Skin of body (tissue), 2 donors: ENCODE results near the gene C1QL1. TPM values are rescaled to one million over a fixed set of nuclear protein-coding genes. Genes with fewer than 3 reads are reported as not detected.
A peak's percentile ranks its signal among the peaks of the same experiment; 100 is the strongest.

ENCODE experiments used
- DNase-seq: peaks from one replicate; lab custom pipeline; 2025; lab: John Stamatoyannopoulos, UW
- total RNA-seq: library from RNA; depleted of rRNA; stranded (reverse); fragments of >200 nt; gene quantifications from one replicate; pipeline ENCODE4 v1.2.3, GENCODE V29; 2014

C1QL1 gene
- total RNA-seq, result 0.20 TPM

GRCh38 chr17:44968225-44969143, at the start of gene C1QL1:
TSS of gene C1QL1 (minus strand) at chr17:44968303. CDS start at chr17:44968048, 255 bp downstream.
- DNase-seq, result peak; percentile 73

GRCh38 chr17:45016823-45017222, 48.7 kb upstream of the C1QL1 start:
- DNase-seq, result no peak

- no peak for DNase-seq
Observed at GRCh38 chr17:45016237-45016636, 48.1 kb upstream of the C1QL1 start.

- DNase-seq, result no peak
Observed at GRCh38 chr17:45013021-45013997, 45.2 kb upstream of the C1QL1 start.

GRCh38 chr17:45011767-45012166, 43.7 kb upstream of the C1QL1 start:
- no peak for DNase-seq

- no peak for DNase-seq
Observed at GRCh38 chr17:45009676-45010467, 41.8 kb upstream of the C1QL1 start.

GRCh38 chr17:45008216-45008615, 40.1 kb upstream of the C1QL1 start:
- no peak for DNase-seq

GRCh38 chr17:45006927-45007461, 38.9 kb upstream of the C1QL1 start:
- DNase-seq, result no peak

GRCh38 chr17:45005700-45006099, 37.6 kb upstream of the C1QL1 start:
- DNase-seq, result no peak

GRCh38 chr17:45004388-45004787, 36.3 kb upstream of the C1QL1 start:
- DNase-seq, result no peak

GRCh38 chr17:45003877-45004276, 35.8 kb upstream of the C1QL1 start:
- DNase-seq, result no peak

- DNase-seq, result no peak
Observed at GRCh38 chr17:45001310-45001709, 33.2 kb upstream of the C1QL1 start.

GRCh38 chr17:44999433-44999832, 31.3 kb upstream of the C1QL1 start:
- no peak for DNase-seq

- DNase-seq, result no peak
Observed at GRCh38 chr17:44998646-44999045, 30.5 kb upstream of the C1QL1 start.

- DNase-seq, result no peak
Observed at GRCh38 chr17:44997733-44998520, 29.8 kb upstream of the C1QL1 start.

- no peak for DNase-seq
Observed at GRCh38 chr17:44996304-44996703, 28.2 kb upstream of the C1QL1 start.

GRCh38 chr17:44995436-44996001, 27.4 kb upstream of the C1QL1 start:
- DNase-seq, result no peak

GRCh38 chr17:44992242-44992939, 24.3 kb upstream of the C1QL1 start:
- no peak for DNase-seq

GRCh38 chr17:44990994-44991393, 22.9 kb upstream of the C1QL1 start:
- DNase-seq, result no peak
